Vagina (tissue), 2 donors: ENCODE data around the gene MPIG6B.

ENCODE experiments used
- CTCF ChIP-seq, 3 experiments: fragments of 450-650 bp in 2 of 3; fragments of 200-600 bp in 1 of 3; sonication (generic) in 1 of 3; IDR thresholded peaks; one replicate each; pipeline ENCODE4 v1.5.1; 2017 to 2019; ENCODE audit warnings: antibody characterized with exemption in 3 of 3, mild to moderate bottlenecking in 2 of 3, moderate library complexity in 2 of 3
- POLR2AphosphoS5 ChIP-seq, 2 donors: sonication (generic); formaldehyde crosslinking; IDR thresholded peaks; one replicate each; pipeline ENCODE4 v1.9.0; 2017; ENCODE audit warnings: antibody characterized with exemption in 2 of 2, mild to moderate bottlenecking in 2 of 2, low read depth in 1 of 2; ENCODE audit not compliant: insufficient read depth in 1 of 2

- TF ChIP-seq CTCF (IDR thresholded peaks at IDR 0.05) (no peak), POLR2AphosphoS5 (IDR thresholded peaks at IDR 0.05; ENCODE audit: insufficient read depth in 1 of 2, low read depth in 1 of 2) (no peak)
Observed at GRCh38 chr6:31717499-31718222, 5.5 kb upstream of the MPIG6B start.
